Esophagus squamous epithelium (tissue), 4 donors: ENCODE data around the gene MEPE.

Source experiments
- POLR2A ChIP-seq, 4 donors: fragments of 450-650 bp; IDR thresholded peaks; one replicate each; pipeline ENCODE4 v1.6.1; 2017; ENCODE audit warnings: antibody characterized with exemption in 4 of 4, mild to moderate bottlenecking in 4 of 4, moderate library complexity in 3 of 4
- TF ChIP-seq, protein P1 (sequence below), 6 experiments: fragments of 450-650 bp in 4 of 6; fragments of 200-600 bp in 2 of 6; sonication (generic) in 2 of 6; IDR thresholded peaks; one replicate each; pipeline ENCODE4 v1.5.1; 2016 to 2019; ENCODE audit warnings: antibody characterized with exemption in 6 of 6, mild to moderate bottlenecking in 4 of 6, moderate library complexity in 4 of 6

DNA sequence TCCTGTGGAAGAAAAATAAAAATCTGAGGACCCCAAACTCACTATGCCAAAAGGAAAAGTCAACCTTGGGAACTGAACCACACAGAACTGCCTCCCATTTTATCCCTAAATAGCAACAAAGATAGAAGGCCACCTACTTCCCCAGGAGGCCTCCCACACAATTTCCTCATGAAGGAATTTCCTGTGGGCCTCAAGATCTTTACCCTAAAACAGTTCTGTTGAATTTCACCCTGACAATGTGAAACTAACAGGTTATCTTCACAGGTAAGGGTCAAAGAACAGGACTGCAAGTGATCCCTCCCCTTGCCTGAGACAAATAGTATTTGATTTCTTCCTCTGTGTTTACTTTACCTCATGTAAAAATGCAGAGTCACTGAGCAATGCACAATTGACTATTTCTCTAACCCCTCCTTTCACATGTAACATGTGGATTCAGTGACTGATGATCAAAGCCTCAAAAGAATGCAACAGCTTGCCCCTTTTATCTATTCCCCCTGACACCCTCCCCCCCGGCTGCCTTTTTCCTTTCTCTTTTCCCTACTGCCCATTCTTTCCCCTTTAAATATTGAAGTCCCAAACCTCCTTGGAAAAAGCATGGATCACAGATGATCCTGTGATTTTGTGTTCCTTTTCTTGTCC, 33.3 kb downstream of the MEPE start:
- TF ChIP-seq POLR2A (IDR thresholded peaks at IDR 0.05): no peak
- TF ChIP-seq, protein P1, sequence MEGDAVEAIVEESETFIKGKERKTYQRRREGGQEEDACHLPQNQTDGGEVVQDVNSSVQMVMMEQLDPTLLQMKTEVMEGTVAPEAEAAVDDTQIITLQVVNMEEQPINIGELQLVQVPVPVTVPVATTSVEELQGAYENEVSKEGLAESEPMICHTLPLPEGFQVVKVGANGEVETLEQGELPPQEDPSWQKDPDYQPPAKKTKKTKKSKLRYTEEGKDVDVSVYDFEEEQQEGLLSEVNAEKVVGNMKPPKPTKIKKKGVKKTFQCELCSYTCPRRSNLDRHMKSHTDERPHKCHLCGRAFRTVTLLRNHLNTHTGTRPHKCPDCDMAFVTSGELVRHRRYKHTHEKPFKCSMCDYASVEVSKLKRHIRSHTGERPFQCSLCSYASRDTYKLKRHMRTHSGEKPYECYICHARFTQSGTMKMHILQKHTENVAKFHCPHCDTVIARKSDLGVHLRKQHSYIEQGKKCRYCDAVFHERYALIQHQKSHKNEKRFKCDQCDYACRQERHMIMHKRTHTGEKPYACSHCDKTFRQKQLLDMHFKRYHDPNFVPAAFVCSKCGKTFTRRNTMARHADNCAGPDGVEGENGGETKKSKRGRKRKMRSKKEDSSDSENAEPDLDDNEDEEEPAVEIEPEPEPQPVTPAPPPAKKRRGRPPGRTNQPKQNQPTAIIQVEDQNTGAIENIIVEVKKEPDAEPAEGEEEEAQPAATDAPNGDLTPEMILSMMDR (IDR thresholded peaks at IDR 0.05): no peak
